Measurements from ENCODE around the gene PKIG. TPM values are rescaled to one million over a fixed set of nuclear protein-coding genes. Genes with fewer than 3 reads are reported as not detected.

Gene PKIG
- total RNA-seq, 1 donor from 2014 or later = 1.4 TPM

DNA sequence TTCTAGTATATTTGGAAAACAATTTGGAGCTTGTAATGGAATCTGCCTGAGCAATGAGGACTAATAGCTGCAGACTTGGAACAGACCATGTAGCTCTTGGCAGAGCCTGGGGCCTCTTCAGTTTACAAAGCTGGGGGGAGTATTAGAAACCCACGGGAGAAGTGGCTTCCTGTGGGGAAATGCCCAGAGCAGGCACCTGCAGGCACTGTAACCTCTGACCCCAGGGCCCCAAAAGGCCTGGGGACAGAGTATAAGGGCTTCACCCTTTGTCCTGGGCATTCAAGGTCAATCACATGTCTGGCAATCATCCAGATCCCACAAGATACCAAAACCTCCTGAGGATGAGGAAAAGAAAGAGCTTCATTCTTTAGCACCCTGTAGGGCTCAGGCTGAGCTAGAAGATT, 19.4 kb downstream of the PKIG start:
- peaks cover 10% of the 10 kb centered on the region for H3K4me1 Mint-ChIP-seq (ENCODE audit: low read depth)
- no peaks in the 10 kb centered on the region for H3K36me3 Mint-ChIP-seq (ENCODE audit: low read depth)
- H3K4me3 Mint-ChIP-seq (ENCODE audit: low read depth) = no peak overlapping the region
- no peak overlapping the region for H3K27ac Mint-ChIP-seq
- H3K9me3 Mint-ChIP-seq = no peaks in the 10 kb centered on the region
- H3K27me3 Mint-ChIP-seq (ENCODE audit: low read depth) = no peaks in the 10 kb centered on the region
- intact Hi-C loops (cut with micrococcal nuclease) = loop anchor here (5.0 kb wide), 1 partner anchor 930 kb away; no protein-coding TSS in a partner anchor
- DNase-seq (ENCODE audit: low spot score) = no peak

DNA sequence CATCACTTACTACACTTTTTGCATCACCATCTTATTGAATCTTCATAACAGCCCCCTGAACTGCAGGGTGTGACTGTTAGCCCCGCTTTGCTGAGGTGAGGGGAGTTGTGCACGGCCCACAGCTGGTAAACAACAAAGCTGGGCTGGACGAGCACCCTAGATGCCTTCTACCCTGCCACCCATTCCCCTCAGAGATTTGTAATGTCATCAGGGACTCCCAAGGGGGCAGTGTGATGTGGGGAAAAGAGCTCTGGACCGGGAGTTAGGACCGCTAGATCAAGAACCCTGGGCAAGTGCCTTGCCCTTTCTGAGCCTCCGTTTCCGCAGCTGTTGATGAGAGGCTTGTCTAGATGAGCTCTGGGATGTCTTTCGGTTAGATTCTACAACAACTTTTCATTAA, 20.9 kb downstream of the PKIG start:
- no peaks in the 10 kb centered on the region for H3K9me3 Mint-ChIP-seq
- H3K4me1 Mint-ChIP-seq (ENCODE audit: low read depth) = peaks cover 6% of the 10 kb centered on the region
- H3K36me3 Mint-ChIP-seq (ENCODE audit: low read depth) = no peaks in the 10 kb centered on the region
- intact Hi-C loops (cut with micrococcal nuclease) = loop anchor here (5.0 kb wide), 1 partner anchor 931 kb away; no protein-coding TSS in a partner anchor
- no peak overlapping the region for H3K4me3 Mint-ChIP-seq (ENCODE audit: low read depth)
- H3K27ac Mint-ChIP-seq = no peak overlapping the region
- no peak for DNase-seq (ENCODE audit: low spot score)
- no peaks in the 10 kb centered on the region for H3K27me3 Mint-ChIP-seq (ENCODE audit: low read depth)

DNA sequence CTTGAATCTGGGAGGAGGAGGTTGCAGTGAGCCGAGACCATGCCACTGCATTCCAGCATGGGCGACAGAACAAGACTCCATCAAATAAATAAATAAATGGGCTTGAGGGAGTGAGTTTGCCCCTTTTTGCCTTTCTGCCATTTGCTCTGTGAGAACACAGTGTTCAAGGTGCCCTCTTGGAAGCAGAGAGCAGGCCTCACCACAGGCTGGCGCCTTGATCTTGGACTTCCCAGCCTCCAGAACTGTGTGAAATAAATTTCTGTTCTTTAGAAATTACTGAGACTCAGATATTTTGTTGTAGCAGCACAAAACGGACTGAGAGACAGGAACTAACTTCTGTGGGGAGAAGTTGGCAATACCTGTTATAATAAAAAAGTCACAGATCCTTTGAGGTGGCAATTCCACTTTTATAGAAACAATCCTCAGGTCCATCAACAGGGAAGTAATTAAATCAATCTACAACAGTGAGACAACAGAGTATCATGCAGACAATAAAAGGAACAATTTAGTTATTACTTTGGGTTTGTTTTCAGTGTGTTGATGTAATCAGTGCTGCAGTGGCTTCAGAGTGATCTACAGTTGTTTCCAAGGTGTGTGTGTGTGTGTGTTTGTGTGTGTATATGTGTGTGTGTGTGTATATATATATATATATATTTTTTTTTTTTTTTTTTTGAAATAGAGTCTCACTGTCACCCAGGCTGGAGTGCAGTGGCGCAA, 24.5 kb downstream of the PKIG start:
- Mint-ChIP-seq H3K4me1 (ENCODE audit: low read depth) (peaks cover 11% of the 10 kb centered on the region), H3K27me3 (ENCODE audit: low read depth) (no peaks in the 10 kb centered on the region), H3K4me3 (ENCODE audit: low read depth) (no peak overlapping the region), H3K9me3 (no peaks in the 10 kb centered on the region), H3K27ac (no peak overlapping the region), H3K36me3 (ENCODE audit: low read depth) (no peaks in the 10 kb centered on the region)
- intact Hi-C loops (cut with micrococcal nuclease) = no loop called here
- no peak for DNase-seq (ENCODE audit: low spot score)

GRCh38 chr20:44609006-44609515, 26.7 kb downstream of the PKIG start:
- H3K27ac Mint-ChIP-seq = no peak overlapping the region
- intact Hi-C loops (cut with micrococcal nuclease) = no loop called here
- no peak overlapping the region for H3K4me3 Mint-ChIP-seq (ENCODE audit: low read depth)
- peaks cover 3% of the 10 kb centered on the region for H3K36me3 Mint-ChIP-seq (ENCODE audit: low read depth)
- no peak for DNase-seq (ENCODE audit: low spot score)
- no peaks in the 10 kb centered on the region for H3K27me3 Mint-ChIP-seq (ENCODE audit: low read depth)
- H3K9me3 Mint-ChIP-seq = no peaks in the 10 kb centered on the region
- peaks cover 9% of the 10 kb centered on the region for H3K4me1 Mint-ChIP-seq (ENCODE audit: low read depth)

DNA sequence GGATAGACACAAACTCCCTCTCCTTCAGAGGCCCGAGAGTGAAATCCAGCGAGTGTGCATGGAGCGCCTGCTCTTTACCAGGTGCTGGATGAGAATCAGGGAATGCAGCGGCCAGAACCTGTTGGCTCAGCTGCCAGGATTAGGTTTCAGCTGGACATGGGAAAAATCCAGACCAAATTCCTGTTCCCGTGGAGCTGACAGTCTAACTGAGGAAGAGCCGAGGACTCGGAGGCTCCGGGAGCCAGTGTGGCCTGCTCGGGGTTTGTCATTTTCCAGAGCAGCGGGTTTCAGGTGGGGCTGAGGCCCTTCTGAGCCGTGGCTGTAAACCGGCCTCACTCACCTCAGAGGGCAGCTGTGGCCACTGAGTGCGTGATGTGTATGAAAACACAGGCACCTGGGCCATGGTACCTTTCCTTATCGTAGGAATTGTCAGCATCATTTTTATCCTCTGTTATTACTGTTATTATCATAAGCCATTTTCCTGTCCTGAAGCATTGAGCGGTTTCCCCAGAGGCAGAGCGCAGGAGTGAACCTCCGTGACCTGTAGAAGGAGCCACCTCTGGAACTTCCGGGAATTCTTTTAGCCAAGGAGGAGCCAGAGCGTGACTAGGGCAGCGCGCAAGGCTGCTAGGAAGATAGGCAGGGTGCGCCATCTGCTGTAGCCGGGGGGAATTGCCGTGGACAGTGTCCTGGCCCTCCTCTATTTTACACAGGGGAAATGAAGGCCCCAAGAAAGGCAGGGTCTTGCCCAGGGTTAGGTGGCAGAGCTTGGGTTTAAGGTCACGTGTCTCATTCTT, 27.3 kb downstream of the PKIG start:
- intact Hi-C loops (cut with micrococcal nuclease) = loop anchor here (1.0 to 5.0 kb wide), 6 partner anchors 32 to 392 kb away; partner anchors contain the start of genes SERINC3 and TTPAL
- Mint-ChIP-seq H3K9me3 (no peaks in the 10 kb centered on the region), H3K27ac (peak overlapping the region; percentile 72), H3K36me3 (ENCODE audit: low read depth) (peaks cover 7% of the 10 kb centered on the region), H3K4me3 (ENCODE audit: low read depth) (no peak overlapping the region), H3K27me3 (ENCODE audit: low read depth) (no peaks in the 10 kb centered on the region), H3K4me1 (ENCODE audit: low read depth) (peaks cover 9% of the 10 kb centered on the region)
- DNase-seq (ENCODE audit: low spot score) = peak; percentile 71

- no peak for DNase-seq (ENCODE audit: low spot score)
- no peaks in the 10 kb centered on the region for H3K27me3 Mint-ChIP-seq (ENCODE audit: low read depth)
- peak overlapping the region; percentile 47 for H3K27ac Mint-ChIP-seq
- no peaks in the 10 kb centered on the region for H3K9me3 Mint-ChIP-seq
- intact Hi-C loops (cut with micrococcal nuclease) = loop anchor here (1.0 to 5.0 kb wide), 6 partner anchors 33 to 393 kb away; partner anchors contain the start of genes SERINC3 and TTPAL
- peaks cover 11% of the 10 kb centered on the region for H3K36me3 Mint-ChIP-seq (ENCODE audit: low read depth)
- H3K4me3 Mint-ChIP-seq (ENCODE audit: low read depth) = no peak overlapping the region
- H3K4me1 Mint-ChIP-seq (ENCODE audit: low read depth) = peaks cover 14% of the 10 kb centered on the region
Measured at GRCh38 chr20:44610313-44610962, 28.1 kb downstream of the PKIG start.

GRCh38 chr20:44613575-44613974, 31.2 kb downstream of the PKIG start:
- peak overlapping the region; percentile 18 for H3K27ac Mint-ChIP-seq
- no peak for DNase-seq (ENCODE audit: low spot score)
- intact Hi-C loops (cut with micrococcal nuclease) = loop anchor here (5.0 kb wide), 3 partner anchors 36 to 396 kb away; partner anchors contain the start of gene TTPAL
- H3K9me3 Mint-ChIP-seq = no peaks in the 10 kb centered on the region
- no peak overlapping the region for H3K4me3 Mint-ChIP-seq (ENCODE audit: low read depth)
- no peaks in the 10 kb centered on the region for H3K27me3 Mint-ChIP-seq (ENCODE audit: low read depth)
- peaks cover 17% of the 10 kb centered on the region for H3K36me3 Mint-ChIP-seq (ENCODE audit: low read depth)
- H3K4me1 Mint-ChIP-seq (ENCODE audit: low read depth) = peaks cover 29% of the 10 kb centered on the region

DNA sequence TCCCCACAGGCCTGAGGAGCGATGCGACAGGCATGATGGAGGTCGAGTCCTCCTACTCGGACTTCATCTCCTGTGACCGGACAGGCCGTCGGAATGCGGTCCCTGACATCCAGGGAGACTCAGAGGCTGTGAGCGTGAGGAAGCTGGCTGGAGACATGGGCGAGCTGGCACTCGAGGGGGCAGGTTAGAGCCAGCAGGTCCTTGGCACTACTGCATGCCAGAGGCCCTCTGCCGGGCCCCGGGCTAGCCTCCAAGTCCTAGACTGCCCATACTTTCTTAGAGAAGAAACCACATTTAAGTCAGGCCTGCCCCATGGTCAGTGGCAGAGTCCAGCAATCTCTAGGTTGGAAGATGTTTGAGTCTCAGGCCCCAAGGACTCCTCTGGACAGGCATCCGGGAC, 32.1 kb downstream of the PKIG start:
- no peaks in the 10 kb centered on the region for H3K27me3 Mint-ChIP-seq (ENCODE audit: low read depth)
- H3K9me3 Mint-ChIP-seq = no peaks in the 10 kb centered on the region
- no peak overlapping the region for H3K27ac Mint-ChIP-seq
- intact Hi-C loops (cut with micrococcal nuclease) = loop anchor here (5.0 kb wide), 3 partner anchors 37 to 397 kb away; partner anchors contain the start of gene TTPAL
- peaks cover 26% of the 10 kb centered on the region for H3K36me3 Mint-ChIP-seq (ENCODE audit: low read depth)
- no peak for DNase-seq (ENCODE audit: low spot score)
- peaks cover 32% of the 10 kb centered on the region for H3K4me1 Mint-ChIP-seq (ENCODE audit: low read depth)
- no peak overlapping the region for H3K4me3 Mint-ChIP-seq (ENCODE audit: low read depth)

GRCh38 chr20:44615169-44615791, 32.9 kb downstream of the PKIG start:
- no peak for DNase-seq (ENCODE audit: low spot score)
- H3K27ac Mint-ChIP-seq = peak overlapping the region; percentile 53
- intact Hi-C loops (cut with micrococcal nuclease) = no loop called here

GRCh38 chr20:44615876-44616603, 33.7 kb downstream of the PKIG start:
- no peak for DNase-seq (ENCODE audit: low spot score)

More at GRCh38 chr20:44615169-44615791, 32.9 kb downstream of the PKIG start:
- H3K9me3 Mint-ChIP-seq = no peaks in the 10 kb centered on the region
- H3K4me1 Mint-ChIP-seq (ENCODE audit: low read depth) = peaks cover 28% of the 10 kb centered on the region
- H3K27me3 Mint-ChIP-seq (ENCODE audit: low read depth) = no peaks in the 10 kb centered on the region
- no peak overlapping the region for H3K4me3 Mint-ChIP-seq (ENCODE audit: low read depth)
- peaks cover 34% of the 10 kb centered on the region for H3K36me3 Mint-ChIP-seq (ENCODE audit: low read depth)

GRCh38 chr20:44616604-44616964, 34.2 kb downstream of the PKIG start:
- Mint-ChIP-seq H3K27ac (peak overlapping the region; percentile 13), H3K9me3 (no peaks in the 10 kb centered on the region), H3K4me3 (ENCODE audit: low read depth) (no peak overlapping the region), H3K27me3 (ENCODE audit: low read depth) (no peaks in the 10 kb centered on the region), H3K36me3 (ENCODE audit: low read depth) (peaks cover 46% of the 10 kb centered on the region), H3K4me1 (ENCODE audit: low read depth) (peaks cover 23% of the 10 kb centered on the region)
- DNase-seq (ENCODE audit: low spot score) = no peak
- intact Hi-C loops (cut with micrococcal nuclease) = no loop called here

More at GRCh38 chr20:44615876-44616603, 33.7 kb downstream of the PKIG start:
- intact Hi-C loops (cut with micrococcal nuclease) = no loop called here
- Mint-ChIP-seq H3K36me3 (ENCODE audit: low read depth) (peaks cover 40% of the 10 kb centered on the region), H3K27ac (peak overlapping the region; percentile 13), H3K4me3 (ENCODE audit: low read depth) (no peak overlapping the region), H3K27me3 (ENCODE audit: low read depth) (no peaks in the 10 kb centered on the region), H3K4me1 (ENCODE audit: low read depth) (peaks cover 23% of the 10 kb centered on the region), H3K9me3 (no peaks in the 10 kb centered on the region)

Measured in activated T-helper 2 cell treated with anti-CD3 and anti-CD28 coated beads, Interferon-gamma antibody, Interleukin-2, Interleukin-4, amounts not matched to agents 10 μg/mL and 5 μg/mL and 100 μg/mL, durations not matched to agents 14 hours and 24 hours and 36 hours (primary cell).